Ovary (tissue), 3 donors: ENCODE data around the gene ADCY5.

Experiments used
- CTCF ChIP-seq, 3 donors: fragments of 450-650 bp in 2 of 3; fragments of 200-600 bp in 1 of 3; IDR thresholded peaks; one replicate each; pipeline versions ENCODE4 v1.5.1 to v1.8.0; 2016 to 2022; ENCODE audit warnings: antibody characterized with exemption in 3 of 3, mild to moderate bottlenecking in 1 of 3
- POLR2A ChIP-seq: fragments of 450-650 bp; IDR thresholded peaks from one replicate; pipeline ENCODE4 v1.6.1; 2017; ENCODE audit warnings: antibody characterized with exemption, mild to moderate bottlenecking, moderate library complexity
- donor health status: DM: no; HTN: no; CAD: no.

- no peak for TF ChIP-seq CTCF (IDR thresholded peaks at IDR 0.05)
- no peak for TF ChIP-seq POLR2A
Observed at GRCh38 chr3:123344907-123345594, 103.8 kb downstream of the ADCY5 start.
